GM19395 (cell line): ENCODE results near the gene CDKAL1.
"Not testable (repeated sequence)": the region's sequence is repeated elsewhere in the genome, so short reads cannot be mapped to it uniquely, and the experiment has no call there.

Experiments used
- ATAC-seq: cut with Tn5 transposase; IDR thresholded peaks from one replicate; pipeline ENCODE4 v1.9.1; 2021; ENCODE audit warnings: mild to moderate bottlenecking, moderate library complexity; ENCODE audit not compliant: unreplicated experiment

The CDKAL1 gene

DNA sequence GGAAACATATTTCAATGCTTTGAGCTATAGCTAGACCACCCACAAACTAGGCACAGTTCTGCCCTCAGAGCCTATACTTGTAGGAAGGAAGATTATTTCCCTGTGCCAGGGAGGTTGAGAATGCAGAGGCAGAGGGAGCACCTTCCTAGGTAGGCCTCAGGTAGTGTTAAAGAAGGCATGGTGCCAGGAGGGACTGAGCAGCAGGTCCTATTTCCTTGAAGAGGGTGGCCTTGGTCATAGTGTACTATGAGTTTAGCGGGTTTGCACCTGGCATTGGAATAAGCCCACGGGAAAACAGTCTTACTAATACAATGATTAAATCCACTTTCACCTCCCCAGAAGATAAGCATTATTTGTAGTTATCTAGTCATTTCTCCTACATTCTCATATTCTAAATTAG, 375.4 kb downstream of the CDKAL1 start:
- no peak for ATAC-seq

DNA sequence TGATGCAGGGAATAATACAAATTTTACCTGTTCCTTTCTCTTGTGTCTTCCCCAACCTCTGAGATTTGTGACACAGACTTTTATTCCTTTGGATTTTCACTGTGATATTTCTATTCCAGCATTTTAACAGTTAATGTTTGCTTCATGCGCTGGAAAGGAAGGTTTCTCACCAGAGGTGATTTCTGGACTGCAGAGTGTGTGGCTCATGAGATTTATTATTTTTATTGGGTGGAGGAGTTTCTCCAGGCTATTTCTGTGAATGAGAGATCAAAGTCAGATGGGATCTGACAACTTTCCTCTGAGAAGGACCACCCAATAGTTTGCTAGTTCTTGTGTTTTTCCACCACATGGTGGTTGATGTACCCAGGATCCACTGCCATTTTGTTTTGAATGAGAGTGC, 377.5 kb downstream of the CDKAL1 start:
- ATAC-seq: no peak

DNA sequence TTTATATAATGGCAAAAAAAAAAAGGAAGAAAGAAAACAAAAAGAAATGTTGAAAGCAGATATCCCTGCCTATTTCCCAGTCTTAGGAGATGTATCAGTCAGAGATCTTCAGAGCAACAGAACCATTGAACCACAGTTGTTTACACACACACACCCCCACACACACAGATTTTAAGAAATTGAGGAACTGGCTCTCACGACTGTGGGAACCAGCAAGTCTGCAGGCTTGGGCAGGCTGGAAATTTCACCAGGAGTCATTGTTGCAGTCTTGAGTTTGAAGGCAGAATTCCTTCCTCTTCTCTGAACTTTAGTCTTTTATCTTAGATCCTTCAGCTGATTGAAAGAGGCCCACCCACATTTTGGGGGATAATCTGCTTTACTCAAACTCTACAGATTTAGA, 380.9 kb downstream of the CDKAL1 start:
- ATAC-seq: no peak

DNA sequence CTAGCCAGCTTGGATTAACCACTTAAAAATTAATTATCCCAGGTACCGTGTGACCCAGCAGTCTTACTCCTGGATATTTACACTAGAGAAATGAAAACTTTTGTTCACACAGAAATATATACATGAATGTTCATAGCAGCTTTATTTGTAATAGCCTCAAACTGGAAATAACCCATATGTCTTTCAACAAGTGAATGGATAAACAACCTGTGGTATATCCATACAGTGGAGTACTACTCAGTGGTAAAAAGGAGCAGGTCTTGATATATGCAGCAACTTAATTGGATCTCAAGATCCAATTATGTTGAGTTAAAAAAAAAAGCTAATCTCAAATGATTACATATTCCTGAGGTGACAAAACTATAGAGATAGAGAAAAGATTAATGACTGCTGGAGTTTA, 381.4 kb downstream of the CDKAL1 start:
- no peak for ATAC-seq

- ATAC-seq: no peak
Measured at GRCh38 chr6:20916086-20916485, 381.8 kb downstream of the CDKAL1 start.

GRCh38 chr6:20918868-20919267, 384.6 kb downstream of the CDKAL1 start:
- peak; percentile 57 for ATAC-seq

DNA sequence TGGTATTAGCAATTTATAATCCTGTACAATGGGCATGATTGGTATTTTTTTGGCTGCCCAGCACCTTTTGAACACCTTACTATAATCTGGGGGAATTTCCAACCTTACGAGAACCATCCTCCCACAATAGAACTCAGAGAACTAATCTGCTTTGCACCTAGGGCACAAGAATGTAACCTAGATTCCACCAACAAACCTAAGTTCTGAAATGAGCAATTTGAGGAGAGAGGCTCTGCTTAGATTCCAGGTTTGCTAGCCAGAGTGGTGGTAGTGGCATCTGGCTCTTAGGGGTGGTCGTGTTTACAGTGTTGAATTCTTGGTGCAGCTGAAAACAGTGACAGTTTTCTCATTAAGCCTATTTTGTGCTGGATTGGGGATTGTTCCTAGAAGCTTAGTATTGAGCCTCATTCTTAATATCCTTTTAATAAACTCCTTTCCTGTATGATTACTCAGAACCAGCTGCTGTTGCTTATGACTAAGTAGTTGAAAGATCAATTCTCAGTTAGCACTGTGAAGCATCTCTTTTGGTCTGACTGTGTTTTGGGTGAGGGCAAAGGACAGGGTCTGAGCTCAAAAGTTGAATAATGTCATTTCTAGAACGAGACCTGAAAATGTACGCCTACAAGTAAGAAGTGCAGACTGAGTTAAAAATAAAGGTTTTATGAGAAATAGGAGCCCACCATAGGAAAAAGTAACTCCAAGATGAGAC, 385.6 kb downstream of the CDKAL1 start:
- peak; percentile 90 for ATAC-seq

- no peak for ATAC-seq
Measured at GRCh38 chr6:20921578-20921977, 387.3 kb downstream of the CDKAL1 start.

- no peak for ATAC-seq
Measured at GRCh38 chr6:20922743-20923142, 388.5 kb downstream of the CDKAL1 start.

DNA sequence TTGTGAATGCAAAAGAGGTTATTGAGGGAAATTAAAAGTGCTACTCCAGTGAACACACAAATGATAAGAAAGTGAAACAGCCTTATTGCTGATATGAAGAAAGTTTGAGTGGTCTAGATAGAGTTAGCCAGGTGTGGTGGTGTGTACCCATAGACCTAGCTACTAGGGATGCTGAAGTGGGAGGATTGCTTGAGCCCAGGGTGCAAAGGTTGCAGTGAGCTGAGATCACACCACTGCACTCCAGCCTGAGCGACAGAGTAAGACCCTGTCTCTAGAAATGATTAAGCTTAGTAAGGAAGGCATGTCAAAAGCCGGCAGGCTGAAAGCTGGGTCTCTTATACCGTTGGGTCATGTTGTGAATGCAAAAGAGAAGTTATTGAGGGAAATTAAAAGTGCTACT, 389.8 kb downstream of the CDKAL1 start:
- not testable (repeated sequence) for ATAC-seq

- no peak for ATAC-seq
Measured at GRCh38 chr6:20924911-20925543, 390.8 kb downstream of the CDKAL1 start.

DNA sequence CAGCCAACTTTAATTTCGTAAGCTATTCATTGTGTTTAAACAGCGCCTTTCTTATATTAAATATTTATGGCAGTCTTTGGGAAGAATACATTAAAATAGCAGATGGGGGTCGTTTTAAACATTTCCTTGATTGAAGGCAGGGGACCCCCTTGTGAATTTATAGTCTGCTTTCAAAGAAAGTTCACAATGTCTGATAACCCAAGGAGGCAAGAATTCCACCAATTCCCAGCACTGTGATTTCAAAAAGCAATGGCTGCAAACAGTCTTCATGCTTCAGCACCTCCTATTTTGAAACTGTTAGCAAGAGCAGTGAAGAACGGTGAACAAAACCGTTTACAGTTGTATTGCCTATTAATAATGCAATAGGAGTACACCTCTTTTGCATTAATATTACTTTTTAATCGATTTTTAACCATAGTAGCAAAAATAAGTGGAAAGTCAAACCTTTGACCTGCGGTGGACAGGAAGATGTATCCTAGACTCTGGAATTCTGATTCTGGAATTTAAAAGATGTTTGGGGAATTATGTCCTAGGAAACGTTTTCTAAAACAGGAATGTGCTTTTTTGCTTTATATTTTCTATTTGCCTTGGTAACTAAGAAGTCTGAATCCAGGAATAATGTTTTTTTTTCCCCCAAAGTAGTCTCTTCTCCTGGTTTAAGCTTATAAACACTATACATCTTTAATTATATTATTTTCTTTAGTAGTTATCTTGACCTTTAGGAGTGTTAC, 393.0 kb downstream of the CDKAL1 start:
- no peak for ATAC-seq

GRCh38 chr6:20929283-20929682, 395.0 kb downstream of the CDKAL1 start:
- ATAC-seq: no peak

DNA sequence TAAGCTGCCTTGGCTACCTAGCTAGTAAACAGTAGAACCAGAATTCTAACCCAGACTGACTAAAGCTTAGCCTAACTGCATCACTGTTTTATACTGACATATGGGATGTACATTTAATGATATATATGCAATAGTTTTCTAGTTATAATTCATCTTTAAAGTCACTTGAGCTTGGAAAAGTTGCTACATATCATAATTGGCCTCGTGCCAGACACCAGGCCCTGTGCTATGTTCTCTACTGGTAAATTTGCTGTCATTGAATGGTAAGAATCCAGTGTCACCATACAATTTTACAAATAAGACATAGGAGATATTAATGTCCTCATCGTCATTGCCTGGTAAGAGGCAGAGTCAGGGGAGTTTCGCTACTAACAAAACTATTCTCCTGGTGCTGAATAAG, 396.8 kb downstream of the CDKAL1 start:
- no peak for ATAC-seq

GRCh38 chr6:20931772-20932171, 397.5 kb downstream of the CDKAL1 start:
- no peak for ATAC-seq

- ATAC-seq: no peak
Measured at GRCh38 chr6:20932284-20932683, 398.0 kb downstream of the CDKAL1 start.

DNA sequence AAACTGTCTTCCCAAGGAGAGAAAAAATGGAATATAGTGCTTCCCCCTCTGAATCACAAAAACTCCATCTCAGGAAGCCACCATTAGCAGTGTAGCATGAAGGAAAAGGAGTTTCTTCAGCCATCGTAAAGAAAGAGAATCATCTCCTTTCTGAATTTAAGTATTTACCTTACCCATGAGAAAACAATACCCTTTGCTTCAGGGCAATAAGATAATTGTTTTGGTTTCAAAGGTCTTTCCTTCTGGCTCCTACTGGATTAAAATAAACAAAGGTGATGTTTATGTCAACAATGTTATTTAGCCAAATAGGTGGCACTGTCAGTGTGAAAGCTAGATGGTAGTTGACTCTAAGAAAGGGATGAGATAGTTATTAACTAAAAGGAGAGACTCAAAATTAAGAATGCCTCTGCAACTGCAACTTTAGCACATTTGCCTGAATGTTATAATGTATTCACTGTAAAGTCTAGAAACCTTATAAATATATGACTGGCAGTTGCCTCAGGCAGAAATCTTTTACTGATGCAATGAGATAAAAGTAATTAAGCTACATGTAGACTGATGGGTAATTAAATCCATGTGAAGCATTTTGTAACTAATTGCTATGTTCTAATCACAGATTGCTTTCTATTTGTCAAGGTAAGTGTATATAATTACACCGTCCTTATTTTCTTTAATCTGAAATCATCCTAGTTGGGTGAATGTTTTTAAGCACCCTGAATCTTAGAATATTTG, 399.0 kb downstream of the CDKAL1 start:
- no peak for ATAC-seq

GRCh38 chr6:20936949-20937348, 402.7 kb downstream of the CDKAL1 start:
- ATAC-seq: no peak

DNA sequence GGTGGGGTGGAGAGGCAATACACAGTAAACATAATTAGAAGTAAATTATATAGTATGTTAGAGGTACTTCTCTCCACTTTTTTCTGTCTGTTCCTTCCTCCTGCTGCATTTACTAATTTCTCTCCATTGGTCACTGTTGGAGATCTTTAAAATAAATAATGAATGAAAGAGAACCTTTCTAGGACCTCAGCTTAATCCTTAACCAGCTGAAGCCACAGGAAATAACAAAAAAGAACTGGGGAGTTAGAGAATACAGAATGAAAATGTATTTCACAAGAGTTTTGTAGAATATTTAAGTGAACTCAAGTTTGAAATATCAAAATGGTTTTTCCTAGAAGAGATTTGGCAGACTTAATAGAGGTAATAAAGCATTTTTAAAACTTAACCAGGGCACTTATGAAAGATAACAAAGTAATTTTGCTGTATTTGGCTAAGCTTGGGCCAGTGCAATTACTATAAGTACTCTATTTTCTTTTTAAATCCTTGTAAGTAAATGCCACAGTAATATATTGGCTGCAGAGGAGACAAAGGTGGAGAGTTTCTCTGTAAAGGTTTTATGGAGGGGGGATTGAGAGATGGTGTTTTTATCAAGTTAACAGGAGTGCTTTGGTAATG, 405.0 kb downstream of the CDKAL1 start:
- no peak for ATAC-seq

GRCh38 chr6:20943040-20943627, 408.9 kb downstream of the CDKAL1 start:
- ATAC-seq: no peak

GRCh38 chr6:20943922-20944321, 409.7 kb downstream of the CDKAL1 start:
- no peak for ATAC-seq
